GM19397 (cell line): ENCODE results near the gene TRMT1.

Source experiments
- ATAC-seq: cut with Tn5 transposase; IDR thresholded peaks from one replicate; pipeline ENCODE4 v1.9.1; 2021; ENCODE audit warnings: mild to moderate bottlenecking, moderate library complexity; ENCODE audit not compliant: unreplicated experiment

The TRMT1 gene

DNA sequence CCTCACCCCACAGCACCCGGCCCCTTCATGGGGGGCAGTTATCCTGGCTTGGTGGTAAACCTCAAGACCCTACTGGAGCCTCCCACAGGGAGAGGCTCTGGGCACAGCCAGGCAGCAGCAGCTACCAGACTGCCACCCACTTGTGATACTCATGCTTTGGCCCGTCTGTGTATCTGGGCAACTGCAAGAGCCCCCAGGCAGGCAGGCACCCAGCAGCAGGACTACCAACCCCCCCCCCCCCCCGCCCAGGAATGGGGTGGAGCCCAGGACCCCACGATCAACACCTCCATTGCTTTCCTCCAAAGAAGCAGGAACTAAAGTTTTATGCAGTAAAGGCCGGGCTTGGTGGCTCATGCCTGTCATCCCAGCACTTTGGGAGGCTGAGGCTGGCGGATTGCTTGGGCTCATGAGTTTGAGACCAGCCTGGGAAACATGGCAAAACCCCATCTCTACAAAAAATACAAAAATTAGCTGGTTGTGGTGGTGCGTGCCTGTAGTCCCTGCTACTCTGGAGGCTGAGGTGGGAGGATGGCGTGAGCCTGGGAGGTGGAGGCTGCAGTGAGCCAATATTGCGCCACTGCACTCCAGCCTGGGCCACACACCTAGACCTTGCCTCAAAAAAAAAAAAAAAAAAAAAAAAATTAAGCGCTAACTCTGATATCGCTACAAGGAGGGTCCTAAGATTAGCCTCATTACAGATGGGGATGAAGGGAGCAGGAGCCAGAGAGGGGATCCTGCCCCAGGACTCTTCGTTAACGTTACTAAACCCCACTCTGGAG is 12.8 kb downstream of the TRMT1 start:
- ATAC-seq: no peak

DNA sequence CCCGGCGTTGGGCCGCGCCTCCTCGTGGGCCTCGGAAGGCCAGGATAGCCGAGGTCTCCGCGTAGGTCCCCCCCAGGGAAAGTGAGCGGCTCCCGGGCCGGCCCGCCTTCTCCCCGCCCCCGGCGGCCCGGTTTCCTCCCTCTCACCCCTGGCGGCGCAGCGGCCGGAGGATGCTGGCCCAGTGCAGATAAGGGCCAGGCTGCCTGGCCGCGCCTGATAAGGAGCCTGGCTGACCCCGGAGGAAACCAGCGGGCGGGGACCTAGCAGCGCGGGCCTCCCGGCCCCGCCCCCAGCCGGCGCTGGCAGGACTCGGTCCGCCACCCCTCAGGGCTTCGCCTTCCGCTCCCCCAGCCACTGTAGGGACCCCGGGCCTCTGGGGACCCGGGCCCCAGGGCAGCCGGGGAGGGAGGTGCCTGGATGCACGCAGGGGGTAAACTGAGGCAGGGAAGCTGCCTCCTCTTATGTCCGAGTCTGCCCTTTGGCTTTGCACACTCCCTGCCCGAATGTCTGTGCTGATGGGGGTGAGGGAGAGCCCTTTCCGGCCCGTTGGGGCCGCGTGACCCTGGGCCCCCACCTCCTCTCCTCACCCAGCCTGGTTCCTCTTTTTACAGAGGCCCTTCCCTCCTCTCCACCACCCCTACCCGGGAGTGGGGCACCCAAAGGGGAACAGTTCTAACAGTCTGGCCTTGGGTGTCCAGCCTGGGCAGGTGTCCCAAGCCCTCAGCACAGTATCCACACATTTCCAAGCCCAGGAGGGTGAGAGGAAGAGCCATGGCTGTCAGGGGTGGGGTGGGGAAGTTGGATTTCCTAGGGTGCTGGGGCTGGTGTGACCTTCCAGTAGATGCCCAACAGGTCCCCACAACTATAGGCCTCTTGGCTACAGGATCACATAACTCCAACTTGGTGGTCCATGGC is 13.6 kb downstream of the TRMT1 start, which contains the start of gene LYL1:
Gene LYL1 (minus strand): TSS at position 193 of the 915 bp plus-strand sequence. CDS start 1,687 bp downstream, outside the sequence.
- peak; percentile 51 for ATAC-seq

DNA sequence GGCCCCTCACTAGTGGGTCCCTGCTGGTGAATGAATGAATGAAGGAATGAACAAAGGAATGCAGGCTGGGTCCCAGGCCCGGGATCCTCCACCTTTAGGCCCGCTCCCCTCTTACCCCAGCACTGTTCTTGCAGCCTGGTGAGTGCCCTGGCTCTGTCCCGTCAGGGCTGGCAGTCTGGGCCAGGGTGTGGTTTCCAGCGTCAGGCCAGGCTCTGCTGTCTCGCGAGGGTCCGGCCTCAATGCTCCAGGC is 14.2 kb downstream of the TRMT1 start:
- no peak for ATAC-seq

DNA sequence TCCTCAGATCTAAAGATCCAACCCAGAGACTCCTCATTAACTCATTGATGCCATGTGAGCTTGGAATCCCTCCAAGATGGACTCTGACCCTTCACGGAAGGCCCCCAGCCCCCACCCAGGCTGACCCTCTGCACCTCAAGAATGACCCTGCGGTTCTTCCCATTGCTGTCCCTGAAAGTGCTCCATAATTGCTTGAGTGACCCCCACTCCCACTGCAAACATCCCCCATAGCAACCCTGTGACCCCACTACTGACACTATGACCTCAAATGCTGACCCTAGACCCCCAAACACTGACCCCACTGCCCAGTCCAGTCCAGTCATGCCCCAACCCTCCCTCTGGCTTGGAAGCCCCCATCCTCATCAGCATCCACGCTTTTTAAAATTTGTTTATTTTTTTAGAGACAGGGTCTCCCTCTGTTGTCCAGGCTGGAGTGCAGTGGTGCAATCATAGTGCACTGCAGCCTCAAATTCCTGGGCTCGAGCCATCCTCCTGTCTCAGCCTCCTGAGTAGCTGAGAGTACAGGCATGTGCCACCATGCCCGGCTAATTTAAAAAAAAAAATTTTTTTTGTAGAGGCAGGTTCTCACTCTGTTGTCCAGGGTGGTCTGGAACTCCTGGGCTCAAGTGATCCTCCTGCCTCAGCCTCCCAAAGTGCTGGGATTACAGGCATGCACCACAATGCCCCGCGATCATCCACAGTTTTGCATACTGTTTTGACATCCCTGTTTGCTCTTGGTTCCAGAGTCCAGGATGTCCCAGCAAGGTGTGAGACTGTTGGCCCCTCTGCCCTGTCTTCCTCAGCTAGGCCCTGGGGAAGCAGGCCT is 14.7 kb downstream of the TRMT1 start:
- ATAC-seq: no peak

DNA sequence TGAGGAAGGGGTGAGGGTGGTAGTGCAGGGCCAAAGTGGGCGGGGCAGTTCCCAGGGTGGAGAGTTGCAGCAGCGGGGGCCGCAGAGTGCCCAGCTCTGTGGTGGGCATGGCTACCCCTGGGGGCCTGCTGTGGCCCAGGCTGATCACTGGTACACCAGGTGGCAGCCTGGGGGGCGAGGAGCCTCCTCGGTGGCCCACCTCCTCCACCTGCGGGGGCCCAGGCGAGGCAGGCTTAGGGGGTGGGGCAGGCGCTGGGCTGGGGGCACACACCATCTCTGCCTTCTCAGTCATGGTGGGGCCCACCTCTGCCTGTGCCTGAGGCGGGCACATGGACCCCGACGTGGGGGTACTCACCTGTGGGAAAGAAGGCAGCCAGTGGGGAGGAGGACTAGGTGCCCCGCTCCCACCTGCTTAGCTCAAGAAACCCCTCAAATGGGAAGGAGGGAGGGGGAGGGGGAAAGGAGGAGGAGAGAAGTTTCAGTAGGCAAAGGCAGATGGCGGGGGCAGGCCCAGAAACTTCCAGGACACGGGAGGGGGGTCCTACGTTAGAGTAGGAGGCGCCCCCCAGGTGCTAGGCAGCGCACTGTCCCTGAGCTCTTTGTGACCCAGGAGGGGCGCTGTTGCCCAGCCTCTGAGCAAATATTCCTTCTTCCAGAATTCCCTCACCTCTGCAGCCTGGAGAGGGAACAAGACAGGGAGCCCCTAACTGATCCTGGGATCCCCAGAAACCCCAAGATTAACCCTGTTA is 15.5 kb downstream of the TRMT1 start:
- ATAC-seq: no peak

DNA sequence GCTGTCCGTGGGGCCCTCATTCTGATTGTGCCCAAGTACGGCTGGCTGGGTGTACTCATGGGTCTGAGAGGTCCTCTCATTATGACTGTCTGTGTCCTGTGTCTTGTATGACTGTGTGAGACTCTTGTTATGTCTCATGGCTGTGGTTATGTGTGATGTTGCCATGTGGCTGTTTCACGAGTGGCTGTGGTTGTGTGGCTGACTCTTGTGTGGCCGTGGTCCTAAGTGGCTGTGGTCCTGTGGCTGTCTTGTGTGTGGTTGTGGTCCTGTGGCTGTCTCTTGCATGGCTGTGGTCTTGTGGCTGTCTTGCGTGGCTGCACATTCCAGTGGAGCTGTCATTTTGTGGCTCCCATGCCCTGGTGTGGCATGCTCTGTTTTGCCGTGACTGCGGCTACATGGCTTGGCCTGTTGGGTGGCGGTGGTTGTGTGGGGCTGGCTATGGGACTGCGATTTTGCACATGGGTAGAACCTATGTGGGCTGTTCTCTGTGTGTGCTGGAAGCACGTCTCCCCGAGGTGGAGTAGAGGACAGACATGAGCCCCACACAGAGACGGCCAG is 16.4 kb downstream of the TRMT1 start:
- ATAC-seq: no peak

DNA sequence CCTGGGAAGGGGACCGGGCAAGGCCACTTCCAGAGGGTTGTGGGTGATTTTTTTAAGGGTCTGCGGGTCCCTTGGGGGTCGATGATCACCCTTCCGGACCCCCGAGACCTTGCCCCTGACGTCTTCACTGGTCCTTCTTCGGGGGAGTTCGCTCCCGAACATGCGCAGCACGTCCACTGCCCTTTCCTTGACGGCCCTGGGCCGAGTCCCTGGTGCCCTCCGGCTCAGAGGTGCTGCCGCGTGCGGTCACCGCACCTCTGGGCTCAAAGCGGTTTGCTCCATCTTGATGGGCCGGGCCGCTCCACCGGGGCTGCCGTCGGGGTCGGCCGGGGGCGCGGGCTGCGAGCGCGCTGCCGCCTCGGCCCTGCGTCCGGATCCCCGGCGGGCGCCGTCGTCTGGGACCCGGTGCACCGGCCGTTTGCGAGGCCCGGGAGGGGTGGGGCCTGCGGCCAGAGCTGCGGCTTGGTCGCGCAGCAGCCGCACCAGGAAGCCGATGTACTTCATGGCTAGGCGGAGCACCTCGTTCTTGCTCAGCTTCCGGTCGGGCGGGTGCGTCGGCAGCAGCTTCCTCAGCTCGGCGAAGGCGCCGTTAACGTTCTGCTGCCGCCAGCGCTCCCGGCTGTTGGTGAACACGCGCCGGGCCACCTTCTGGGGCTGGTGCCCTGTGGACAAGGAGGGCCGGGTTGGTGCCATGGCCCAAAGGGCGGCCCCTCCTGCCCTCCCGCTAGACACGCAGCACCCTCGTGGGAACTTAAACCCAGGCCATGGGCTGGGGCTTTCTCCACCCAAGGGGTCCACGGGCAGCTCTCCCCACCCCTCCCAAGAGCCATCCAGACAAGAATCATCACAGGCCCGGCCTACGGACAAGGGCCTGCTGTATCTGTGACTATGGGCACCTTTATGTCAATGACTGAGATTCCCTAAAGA is 17.2 kb downstream of the TRMT1 start:
- no peak for ATAC-seq

DNA sequence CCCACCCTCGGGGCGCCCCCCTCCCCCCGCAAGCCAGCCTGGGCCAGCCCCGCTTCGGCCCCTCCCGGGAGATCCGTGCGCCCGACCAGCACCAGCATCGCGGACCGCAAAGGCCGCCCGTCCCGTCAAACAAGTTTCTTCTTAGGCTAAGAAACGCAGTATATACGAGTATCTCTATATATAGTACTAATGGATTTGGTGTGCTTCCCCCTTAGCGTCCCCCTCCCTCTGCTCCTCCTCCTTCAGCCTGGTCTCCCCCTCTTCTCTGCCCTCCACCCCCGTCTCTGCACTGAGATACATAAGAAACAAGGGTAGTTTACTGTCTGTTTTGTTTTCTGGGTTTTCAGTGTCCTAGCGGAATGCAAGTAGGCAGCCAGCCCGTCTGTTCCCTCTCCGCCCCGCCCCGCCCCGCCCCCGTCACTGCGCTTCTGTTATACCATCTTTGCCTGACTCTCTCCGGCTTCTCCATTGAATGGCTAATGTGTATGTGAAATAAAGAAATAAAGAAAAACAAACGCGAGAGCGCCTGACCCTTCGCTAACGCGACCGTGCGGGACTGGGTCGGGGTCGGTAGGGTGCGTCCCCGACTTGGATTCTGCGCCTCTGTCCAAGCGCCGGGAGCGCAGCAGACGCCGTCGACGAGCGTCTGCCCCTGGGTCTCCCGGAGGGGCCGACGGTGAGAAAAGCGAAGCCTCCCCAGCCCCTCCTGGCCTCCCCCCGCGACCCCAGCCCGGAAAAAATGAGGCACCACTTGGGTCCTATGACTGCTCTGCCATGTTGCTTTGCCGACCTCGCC is 18.1 kb downstream of the TRMT1 start:
- no peak for ATAC-seq

DNA sequence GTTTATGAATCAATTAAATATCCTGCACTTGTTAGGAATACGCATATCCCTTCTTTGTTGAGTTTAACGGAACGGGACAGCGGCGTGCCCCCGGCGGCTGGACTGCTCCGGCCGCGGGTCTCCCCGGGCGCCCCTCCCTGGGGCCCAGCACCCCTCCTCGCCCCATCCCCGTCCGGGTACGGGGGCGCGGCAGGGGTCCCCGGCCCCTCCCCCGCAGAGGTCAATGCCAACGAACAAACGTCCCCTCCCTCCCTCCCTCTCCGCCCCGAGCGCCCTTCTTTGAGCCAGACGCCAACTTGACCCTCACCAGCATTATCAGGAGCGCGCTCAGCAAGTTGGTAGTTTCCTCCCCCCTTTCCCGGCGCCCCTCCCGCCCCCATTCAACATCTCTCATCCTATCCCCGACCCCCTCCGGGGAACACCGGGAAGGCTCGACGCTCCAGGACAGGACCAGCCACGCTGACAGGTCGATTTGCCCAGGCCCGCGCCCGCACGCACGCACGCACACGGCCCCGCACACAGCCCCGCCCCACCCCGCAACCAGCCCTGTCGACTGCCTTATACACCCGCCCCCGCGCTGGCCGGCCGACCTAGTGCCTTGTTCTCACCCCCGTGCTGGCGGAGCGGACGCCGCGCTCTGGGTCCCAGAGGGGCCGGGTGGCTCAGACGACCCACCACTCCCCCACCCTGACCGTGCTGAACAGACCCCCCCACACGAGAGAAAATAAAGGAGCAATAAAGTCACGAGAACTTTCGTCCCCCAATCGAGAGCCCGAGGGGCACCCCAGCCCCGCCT is 18.9 kb downstream of the TRMT1 start:
- ATAC-seq: no peak

DNA sequence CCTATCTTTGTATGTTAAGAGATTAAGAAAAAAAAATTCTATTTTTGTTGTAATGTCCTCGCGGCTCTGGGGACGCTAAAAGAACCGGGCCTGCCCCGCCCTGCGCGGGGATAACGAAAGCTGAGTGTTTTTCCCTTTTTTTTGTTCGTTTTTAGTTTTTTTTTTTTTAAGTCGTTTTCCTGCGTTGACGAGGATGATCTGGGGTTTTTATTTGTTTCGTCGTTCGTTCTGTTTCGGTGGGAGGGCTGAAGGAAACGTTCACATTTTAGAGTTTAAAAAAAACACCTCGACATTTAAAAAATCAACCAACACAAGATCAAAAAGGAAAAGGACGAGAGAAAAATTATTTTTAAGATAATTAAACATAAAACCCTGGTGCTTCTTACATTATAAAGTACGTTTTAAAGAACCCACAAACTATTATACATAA is 19.5 kb downstream of the TRMT1 start:
- ATAC-seq: no peak

DNA sequence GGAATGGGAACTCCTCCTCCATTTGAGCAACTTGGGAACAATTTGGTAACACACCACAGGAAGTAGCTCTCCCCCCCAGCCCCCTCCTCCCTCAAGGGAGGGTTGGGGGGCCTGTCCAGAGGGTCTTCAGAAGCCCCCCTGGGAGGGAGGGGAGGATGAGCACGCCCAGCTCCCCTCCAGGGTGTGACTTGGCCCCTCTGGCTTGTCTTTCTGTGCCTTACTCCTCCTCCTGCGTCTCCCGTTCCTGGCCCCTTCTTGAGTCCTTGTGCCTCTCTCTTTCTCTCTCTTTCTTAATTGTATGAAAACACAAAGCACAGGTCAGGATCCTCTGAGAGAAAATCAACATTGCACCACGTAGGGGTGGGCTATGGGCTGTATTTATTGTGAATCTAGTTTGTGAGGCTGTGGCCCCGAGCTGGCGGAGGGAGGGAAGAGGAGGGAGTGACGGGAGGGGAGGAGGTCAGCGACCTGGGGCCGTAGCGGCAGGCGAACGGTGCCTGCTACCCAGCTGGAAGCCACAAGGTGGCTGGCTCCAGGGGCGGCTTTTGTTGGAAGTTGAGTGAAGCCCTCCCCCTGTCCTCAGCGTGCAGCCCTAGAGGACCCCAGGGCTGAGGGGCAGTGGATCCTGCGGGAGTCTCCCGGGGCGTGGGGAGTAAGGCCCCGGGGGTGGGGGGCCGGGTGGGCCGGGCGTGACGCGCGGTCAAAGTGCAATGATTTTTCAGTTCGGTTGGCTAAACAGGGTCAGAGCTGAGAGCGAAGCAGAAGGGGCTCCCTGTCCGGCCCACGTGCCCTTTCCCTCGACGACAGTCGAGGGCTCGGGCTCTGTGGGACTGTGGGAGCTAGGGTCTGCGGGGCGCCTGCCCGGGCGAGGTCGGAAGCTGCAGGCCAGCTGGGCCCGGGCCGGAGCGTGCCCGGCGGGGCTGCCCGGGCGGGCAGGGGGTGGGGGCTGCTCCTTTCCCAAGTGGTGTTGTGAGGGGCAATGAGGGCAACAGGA is 20.3 kb downstream of the TRMT1 start:
- ATAC-seq: no peak

DNA sequence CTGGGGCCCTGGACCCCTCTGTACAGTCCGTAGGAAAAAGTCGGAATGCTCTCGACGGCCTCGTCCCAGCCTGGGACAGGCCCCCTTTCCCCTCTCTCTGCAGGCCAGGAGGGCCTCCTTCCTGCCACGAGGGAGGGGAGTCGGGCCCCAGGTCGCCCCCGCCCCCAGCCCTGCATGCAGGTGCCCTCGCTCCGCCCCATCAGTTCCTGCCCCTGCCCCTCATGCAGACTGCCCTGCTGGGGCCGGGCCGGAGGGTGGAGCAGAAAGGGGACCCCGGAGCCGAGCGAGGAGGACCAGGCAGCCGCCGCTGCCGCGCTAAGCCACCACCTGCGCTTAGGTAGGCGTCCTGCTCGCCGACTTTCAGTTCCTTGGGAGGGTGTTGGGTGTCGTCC is 21.2 kb downstream of the TRMT1 start:
- no peak for ATAC-seq

DNA sequence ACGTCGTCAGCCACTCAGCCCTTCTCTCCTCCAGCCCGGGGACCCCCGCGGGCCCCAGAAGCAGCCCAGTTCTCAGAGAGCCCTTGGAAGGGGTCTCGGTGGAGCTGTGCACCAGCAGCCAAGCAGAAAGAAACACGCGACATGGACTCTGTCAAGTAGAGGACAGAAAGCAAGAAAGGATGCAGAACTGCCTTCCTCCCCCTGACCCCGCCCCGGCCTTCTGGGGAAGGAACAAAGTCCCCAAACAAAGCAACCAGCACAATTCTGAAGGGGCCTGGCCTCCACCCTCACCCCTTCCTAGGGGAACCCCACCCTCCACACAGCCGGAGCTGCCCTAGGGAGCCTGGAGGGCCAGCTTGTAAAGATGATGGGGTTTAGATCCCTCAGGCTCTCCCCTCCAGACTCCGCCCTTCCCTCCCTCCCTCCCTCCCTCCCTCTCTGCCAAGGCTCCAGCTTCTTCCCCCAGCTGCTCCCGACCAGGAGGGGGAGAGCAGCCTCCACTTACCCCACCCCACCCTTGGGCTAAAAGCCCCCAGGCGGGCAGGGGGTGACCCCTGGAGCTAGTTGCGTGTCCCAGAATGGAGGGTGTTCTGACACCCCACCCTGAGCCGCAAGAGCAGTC is 21.7 kb downstream of the TRMT1 start:
- ATAC-seq: no peak

DNA sequence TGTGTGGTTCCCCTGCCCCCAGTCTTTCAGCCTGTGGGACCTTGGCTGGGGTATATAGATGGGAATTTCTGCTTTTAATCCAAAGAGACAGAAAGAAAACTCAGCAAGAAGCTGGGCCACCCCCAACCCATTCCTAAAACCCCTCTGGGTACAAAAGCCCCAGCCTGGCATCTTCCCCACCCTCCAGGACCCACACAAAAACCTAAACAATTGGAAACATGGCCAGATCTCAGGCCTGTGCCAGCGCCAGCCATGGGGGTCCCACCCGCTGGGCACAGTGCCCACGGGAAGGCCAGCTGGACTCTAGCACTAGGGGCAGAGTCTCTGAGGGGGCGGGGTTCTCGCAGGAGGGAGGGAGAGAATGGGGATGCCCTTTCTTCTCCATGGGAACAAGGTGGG is 22.4 kb downstream of the TRMT1 start:
- ATAC-seq: no peak

DNA sequence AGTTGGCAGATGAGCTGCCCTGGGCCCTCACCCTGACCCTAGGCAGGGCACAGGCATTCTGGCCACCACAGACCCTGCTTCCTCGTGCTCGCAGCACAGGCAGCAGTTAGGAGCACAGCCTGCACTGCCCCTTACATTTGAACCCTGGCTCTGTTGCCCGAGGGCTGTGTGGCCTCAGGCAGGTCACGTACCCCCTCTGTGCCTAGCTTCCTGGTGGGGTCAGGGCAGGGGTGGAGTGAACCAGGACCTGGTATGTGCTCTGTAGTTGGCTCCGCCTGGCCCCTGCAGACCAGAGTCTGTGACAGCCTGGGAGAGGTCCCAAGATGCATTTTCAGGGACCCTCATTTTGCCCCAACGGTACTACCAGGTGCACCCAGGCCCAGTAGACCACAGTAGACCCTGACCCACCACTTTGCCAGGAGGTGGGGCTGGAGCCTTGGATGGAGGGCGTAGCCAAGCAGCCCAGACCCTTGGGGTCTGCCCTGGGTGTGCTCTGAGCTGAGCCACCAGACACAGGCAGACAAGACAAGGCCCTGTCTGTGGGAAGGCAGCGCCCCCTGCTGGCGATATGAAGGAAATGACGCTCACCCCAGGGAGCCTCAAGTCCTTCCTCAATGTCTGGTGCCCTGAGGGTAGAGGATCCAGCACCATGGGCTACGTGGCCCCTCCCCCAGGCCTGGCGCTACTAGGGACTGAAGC is 23.0 kb downstream of the TRMT1 start:
- peak; percentile 47 for ATAC-seq
